Neural progenitor cell (in vitro differentiated cells): ENCODE data around the gene SCAPER.

Experiments
- CTCF ChIP-seq: fragments of 200-600 bp; sonication (generic); IDR thresholded peaks from 2 replicates; pipeline ENCODE4 v1.5.1; 2017; ENCODE audit warnings: antibody characterized with exemption, mild to moderate bottlenecking
- EZH2phosphoT487 ChIP-seq: fragments of 200-600 bp; sonication (generic); IDR thresholded peaks from 2 replicates; pipeline ENCODE4 v1.6.1; 2017; ENCODE audit warnings: antibody characterized with exemption

GRCh38 chr15:76772776-76773175 lies 132.4 kb downstream of the SCAPER start:
- no peak for TF ChIP-seq CTCF
- no peak for TF ChIP-seq EZH2phosphoT487
